Right lobe of liver (tissue), 4 donors: ENCODE measurements around the gene GGACT.

Source experiments
- POLR2A ChIP-seq: fragments of 450-650 bp; IDR thresholded peaks from one replicate; pipeline ENCODE4 v1.6.1; 2017; ENCODE audit warnings: antibody characterized with exemption, mild to moderate bottlenecking
- TF ChIP-seq, protein P1 (sequence below), 4 donors: fragments of 200-600 bp in 3 of 4; fragments of 450-650 bp in 1 of 4; IDR thresholded peaks; one replicate each; pipeline versions ENCODE4 v1.5.1 to v1.8.0; 2016 to 2022; ENCODE audit warnings: antibody characterized with exemption in 4 of 4, mild to moderate bottlenecking in 2 of 4
- donor health status: DM: no; HTN: no; CAD: no.
- donor health status: DM: no; HTN: no; CAD: no.
- donor health status: DM: no; HTN: yes; CAD: no.

DNA sequence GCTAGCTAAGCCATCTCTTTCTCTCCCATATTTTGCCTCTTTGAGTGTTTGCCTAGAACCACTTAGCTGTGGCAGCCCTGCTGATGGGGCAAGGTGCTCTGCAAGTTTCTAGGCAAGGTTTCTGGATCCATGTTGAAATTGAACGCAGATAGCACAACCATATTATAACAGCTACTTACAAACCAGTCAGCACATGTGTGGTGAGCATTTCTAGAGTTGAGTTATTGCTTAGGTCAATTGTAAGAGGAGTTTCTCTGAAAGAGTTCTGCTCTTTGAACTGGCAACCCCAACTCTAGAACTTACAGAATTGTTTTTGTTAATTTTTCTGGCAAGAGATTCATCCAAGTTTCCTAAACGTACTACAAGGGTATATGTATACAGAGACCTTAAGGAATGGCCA lies 103.3 kb downstream of the GGACT start:
- TF ChIP-seq, protein P1, sequence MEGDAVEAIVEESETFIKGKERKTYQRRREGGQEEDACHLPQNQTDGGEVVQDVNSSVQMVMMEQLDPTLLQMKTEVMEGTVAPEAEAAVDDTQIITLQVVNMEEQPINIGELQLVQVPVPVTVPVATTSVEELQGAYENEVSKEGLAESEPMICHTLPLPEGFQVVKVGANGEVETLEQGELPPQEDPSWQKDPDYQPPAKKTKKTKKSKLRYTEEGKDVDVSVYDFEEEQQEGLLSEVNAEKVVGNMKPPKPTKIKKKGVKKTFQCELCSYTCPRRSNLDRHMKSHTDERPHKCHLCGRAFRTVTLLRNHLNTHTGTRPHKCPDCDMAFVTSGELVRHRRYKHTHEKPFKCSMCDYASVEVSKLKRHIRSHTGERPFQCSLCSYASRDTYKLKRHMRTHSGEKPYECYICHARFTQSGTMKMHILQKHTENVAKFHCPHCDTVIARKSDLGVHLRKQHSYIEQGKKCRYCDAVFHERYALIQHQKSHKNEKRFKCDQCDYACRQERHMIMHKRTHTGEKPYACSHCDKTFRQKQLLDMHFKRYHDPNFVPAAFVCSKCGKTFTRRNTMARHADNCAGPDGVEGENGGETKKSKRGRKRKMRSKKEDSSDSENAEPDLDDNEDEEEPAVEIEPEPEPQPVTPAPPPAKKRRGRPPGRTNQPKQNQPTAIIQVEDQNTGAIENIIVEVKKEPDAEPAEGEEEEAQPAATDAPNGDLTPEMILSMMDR (IDR thresholded peaks at IDR 0.05), result no peak
- no peak for TF ChIP-seq POLR2A
